Stimulated activated CD4-positive, alpha-beta T cell treated with anti-CD3 and anti-CD28 coated beads, Interleukin-15, amount 100 ng/mL, for 48 hours (primary cell): ENCODE measurements around the gene ACSF3.

Experiments used
- DNase-seq, 2 donors: peaks; one replicate each; pipeline ENCODE4 v3.0.0-alpha.2; 2020; ENCODE audit warnings: low read depth in 2 of 2

Gene ACSF3

DNA sequence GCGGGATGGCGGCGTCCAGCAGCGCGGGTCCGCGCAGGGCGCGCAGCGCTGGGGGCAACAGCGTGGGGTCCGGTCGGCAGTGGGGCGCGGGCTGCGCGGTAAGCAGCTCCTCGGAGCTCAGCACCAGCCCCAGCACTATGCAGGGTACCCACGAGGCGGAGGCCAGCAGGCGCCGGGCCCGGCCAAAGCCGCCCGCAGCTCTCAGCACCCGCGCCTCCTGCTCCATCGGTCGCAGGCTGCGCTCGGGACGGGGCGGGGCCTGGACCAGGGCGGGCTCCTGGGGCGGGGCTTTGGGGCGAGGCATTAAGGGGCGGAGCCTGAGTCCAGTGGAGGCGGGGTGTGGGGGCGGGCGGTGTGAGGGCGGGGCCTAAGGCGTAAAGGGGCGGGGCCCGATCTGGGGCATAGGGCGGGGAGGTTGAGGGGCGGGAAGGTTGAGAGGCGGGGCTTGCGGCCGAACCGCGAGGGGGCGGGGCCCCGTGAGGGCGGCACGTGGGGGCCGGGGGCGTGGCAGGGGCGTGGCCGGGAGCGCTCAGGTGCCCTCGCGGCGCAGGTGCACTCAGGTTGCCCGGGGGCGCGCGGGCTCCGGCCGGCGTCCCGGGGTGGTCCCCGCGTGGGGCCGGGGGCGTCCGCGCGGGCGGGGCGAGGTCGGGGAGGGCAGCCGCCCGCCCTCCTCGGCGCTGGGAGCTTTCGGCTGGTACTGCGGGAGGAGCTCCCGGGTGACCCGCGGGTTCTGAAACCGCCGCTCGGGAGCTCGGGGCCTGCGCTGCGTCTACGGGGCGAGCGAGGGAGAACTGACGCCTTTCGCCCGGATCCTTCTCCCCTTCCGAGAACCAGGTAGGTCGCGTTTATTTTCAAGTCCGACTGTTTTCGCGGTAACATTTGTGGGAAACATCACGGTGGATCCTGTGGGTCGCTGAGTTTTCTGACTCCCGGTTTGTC, 108.1 kb downstream of the ACSF3 start:
- DNase-seq: peak; percentile 75 to 84

DNA sequence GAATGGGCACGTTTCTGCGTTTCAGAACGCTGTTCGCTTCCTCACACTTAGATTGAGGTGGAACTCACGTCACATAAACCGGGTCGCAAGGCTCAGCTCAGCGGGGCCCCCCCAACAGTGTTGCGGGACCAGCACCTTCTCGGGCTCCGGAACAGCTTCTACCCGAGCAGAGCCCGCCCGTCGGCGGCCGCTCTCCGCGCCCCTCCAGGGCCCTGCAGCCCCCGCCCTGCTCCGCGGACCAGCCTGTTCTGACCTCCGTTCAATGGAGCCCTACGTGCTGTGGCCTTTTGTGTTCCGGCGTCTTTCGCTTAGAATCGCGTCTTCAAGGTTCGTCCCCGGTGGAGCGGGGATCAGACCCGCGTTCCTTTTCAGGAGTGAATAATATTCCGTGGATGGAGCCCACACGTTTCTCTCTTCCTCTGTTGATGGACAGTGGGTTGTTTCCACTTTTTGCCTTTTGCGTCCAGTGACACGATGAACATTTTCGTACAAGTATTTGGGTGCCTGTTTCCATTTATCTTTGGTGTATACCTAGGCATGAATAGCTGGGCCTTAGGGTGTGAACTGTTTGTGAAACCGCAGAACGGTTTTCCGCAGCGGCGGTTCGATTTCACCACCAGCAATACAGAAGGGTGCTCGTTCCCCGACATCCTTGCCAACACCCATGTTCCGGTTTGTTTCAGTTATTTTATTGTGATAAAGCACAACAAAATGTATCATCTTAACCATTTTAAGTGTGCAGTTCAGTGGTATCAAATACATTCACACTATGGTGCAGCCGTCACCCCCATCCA, 109.0 kb downstream of the ACSF3 start:
- no peak for DNase-seq
